Ovary (tissue), 9 donors: Measurements from ENCODE around the gene FXYD4. TPM values are rescaled to one million over a fixed set of nuclear protein-coding genes. Genes with fewer than 3 reads are reported as not detected.

Experiments
- DNase-seq, 5 donors: peaks; one replicate each; pipeline ENCODE4 v3.0.0-alpha.2; 2019 to 2020
- H3K27ac ChIP-seq, 2 donors: fragments of 200-600 bp; one replicate each; pipeline versions ENCODE4 v1.5.1 to v1.8.0; 2019 to 2022
- H3K27me3 ChIP-seq: fragments of 200-600 bp; one replicate; pipeline ENCODE4 v1.8.0; 2022
- H3K36me3 ChIP-seq: fragments of 200-600 bp; sonication (generic); one replicate; pipeline ENCODE4 v1.5.1; 2019
- H3K4me1 ChIP-seq: one replicate; pipeline ENCODE4 v1.8.1; 2013; ENCODE audit warnings: mild to moderate bottlenecking, moderate library complexity; ENCODE audit not compliant: insufficient read depth
- H3K4me3 ChIP-seq: fragments of 200-600 bp; sonication (generic); one replicate; pipeline ENCODE4 v1.5.1; 2017
- H3K9me3 ChIP-seq, 2 donors: fragments of 200-600 bp in 1 of 2; sonication (generic) in 1 of 2; one replicate each; pipeline versions ENCODE4 v1.5.1 to v1.8.1; 2013 to 2019; ENCODE audit warnings: mild to moderate bottlenecking in 1 of 2, moderate library complexity in 1 of 2
- EP300 ChIP-seq: sonication (generic); formaldehyde crosslinking; IDR thresholded peaks from one replicate; pipeline ENCODE4 v1.6.1; 2017; ENCODE audit warnings: antibody characterized with exemption
- POLR2A ChIP-seq: fragments of 450-650 bp; IDR thresholded peaks from one replicate; pipeline ENCODE4 v1.6.1; 2017; ENCODE audit warnings: antibody characterized with exemption, mild to moderate bottlenecking, moderate library complexity
- WGBS, 3 donors: extraction: QIAGEN DNeasy Blood & Tissue Kit in 1 of 3; methylation state at CpG; one replicate each; pipeline versions ENCODE4 v1.1.5 to v1.1.7; 2013 to 2017; 5-methylcytosine and 5-hydroxymethylcytosine counted together
- intact Hi-C, 4 donors: fragments of 100-400 bp; cut with DNase I; formaldehyde crosslinking; loops; one replicate each; pipeline versions ENCODE4 v1.11.0 to v1.15.1; 2022 to 2023
- polyA plus RNA-seq, 2 donors: library from polyadenylated mRNA; stranded (reverse); fragments of 200-250 nt in 1 of 2; fragments of 350-450 nt in 1 of 2; fragmentation: Illumina TruSeq in 1 of 2; extraction: RNeasy Lipid Tissue Mini Kit (QIAGEN cat#74804) in 1 of 2; gene quantifications; one replicate each; pipeline ENCODE4 v1.2.3, GENCODE V29; 2013 to 2014
- total RNA-seq, 7 donors: library from RNA; depleted of rRNA in 2 of 7; stranded (reverse); fragments of >200 nt in 2 of 7; fragmentation: NEBNext Ultra II Directional in 3 of 7; extraction: Animal tissue kit (Norgen Biotek cat#: 25700) in 3 of 7; gene quantifications; one replicate each; pipeline versions ENCODE4 v1.1.0 to v1.2.4, GENCODE V29; 2016 to 2023
- TF ChIP-seq, protein P1 (sequence below), 3 donors: fragments of 450-650 bp in 2 of 3; fragments of 200-600 bp in 1 of 3; IDR thresholded peaks; one replicate each; pipeline versions ENCODE4 v1.5.1 to v1.8.0; 2016 to 2022; ENCODE audit warnings: antibody characterized with exemption in 3 of 3, mild to moderate bottlenecking in 1 of 3
- donor health status: DM: no; HTN: no; CAD: no; lungs with moderate emphysema.
- donor health status: DM: no; HTN: no; CAD: no.
- donor health status: Bipolar disorder and iron deficiency.
- donor health status: DM: yes; HTN: yes; CAD: no.
- donor health status: DM: no; HTN: no; CAD: no.
- donor health status: DM: yes; HTN: yes; CAD: no.

FXYD4 gene
- total and polyA plus RNA-seq, 9 donors, result not detected

DNA sequence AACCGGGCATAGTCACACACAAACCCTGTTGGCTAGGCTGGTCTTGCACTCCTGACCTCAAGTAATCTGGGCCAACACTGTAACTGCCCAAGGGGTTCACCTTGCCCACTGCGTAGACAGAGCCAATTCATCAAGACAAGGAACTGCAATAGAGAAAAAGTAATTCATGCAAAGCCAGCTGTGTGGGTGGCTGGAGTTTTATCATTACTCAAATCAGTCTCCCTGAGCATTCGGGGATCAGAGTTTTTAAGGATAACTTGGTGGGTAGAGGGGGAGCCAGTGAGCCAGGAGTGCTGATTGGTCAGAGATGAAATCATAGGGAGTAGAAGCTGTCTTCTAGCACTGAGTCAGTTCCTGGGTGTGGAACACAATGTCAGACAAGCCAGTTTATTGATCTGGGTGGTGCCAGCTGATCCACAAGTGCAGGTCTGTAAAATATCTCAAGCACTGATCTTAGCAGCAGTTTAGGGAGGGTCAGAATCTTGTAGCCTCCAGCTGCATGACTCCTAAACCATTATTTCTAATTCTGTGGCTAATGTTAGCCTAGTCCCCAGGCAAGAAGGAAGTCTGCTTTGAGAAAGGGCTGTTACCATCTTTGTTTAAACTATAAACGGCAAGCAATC, 15.6 kb upstream of the FXYD4 start:
- DNase-seq, result no peak
- H3K27ac ChIP-seq, result no peak overlapping the region
- intact Hi-C loops, result no loop called here
- H3K9me3 ChIP-seq, result no peaks in the 10 kb centered on the region
- WGBS, 3 donors, result 59 to 67% (median 63%) methylated on average over 4 of the region's 4 CpGs
- H3K4me3 ChIP-seq, result no peak overlapping the region
- TF ChIP-seq POLR2A, result no peak
- TF ChIP-seq, protein P1, sequence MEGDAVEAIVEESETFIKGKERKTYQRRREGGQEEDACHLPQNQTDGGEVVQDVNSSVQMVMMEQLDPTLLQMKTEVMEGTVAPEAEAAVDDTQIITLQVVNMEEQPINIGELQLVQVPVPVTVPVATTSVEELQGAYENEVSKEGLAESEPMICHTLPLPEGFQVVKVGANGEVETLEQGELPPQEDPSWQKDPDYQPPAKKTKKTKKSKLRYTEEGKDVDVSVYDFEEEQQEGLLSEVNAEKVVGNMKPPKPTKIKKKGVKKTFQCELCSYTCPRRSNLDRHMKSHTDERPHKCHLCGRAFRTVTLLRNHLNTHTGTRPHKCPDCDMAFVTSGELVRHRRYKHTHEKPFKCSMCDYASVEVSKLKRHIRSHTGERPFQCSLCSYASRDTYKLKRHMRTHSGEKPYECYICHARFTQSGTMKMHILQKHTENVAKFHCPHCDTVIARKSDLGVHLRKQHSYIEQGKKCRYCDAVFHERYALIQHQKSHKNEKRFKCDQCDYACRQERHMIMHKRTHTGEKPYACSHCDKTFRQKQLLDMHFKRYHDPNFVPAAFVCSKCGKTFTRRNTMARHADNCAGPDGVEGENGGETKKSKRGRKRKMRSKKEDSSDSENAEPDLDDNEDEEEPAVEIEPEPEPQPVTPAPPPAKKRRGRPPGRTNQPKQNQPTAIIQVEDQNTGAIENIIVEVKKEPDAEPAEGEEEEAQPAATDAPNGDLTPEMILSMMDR (IDR thresholded peaks at IDR 0.05), result no peak
- TF ChIP-seq EP300, result no peak
- H3K27me3 ChIP-seq, result no peaks in the 10 kb centered on the region
- no peaks in the 10 kb centered on the region for H3K4me1 ChIP-seq
- H3K36me3 ChIP-seq, result no peaks in the 10 kb centered on the region

DNA sequence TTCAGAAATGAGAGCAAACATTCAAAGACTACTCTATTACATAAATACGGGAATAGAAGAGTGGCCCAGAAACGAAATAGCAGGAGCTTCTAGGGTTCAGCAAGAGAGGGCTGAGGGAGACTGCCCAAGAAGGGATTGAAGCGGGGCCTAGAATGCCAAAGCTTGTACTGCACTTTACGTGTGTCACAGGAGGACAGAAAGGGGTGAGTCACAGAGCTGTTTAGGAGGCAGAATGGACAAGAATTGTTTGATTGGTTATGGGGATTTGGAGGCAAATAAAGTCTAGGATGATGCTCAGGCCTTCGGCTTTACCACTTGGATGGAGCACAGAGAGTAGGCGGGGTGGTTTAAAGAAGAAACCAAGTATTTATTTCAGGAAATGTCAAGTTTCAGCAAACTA, 11.3 kb upstream of the FXYD4 start:
- DNase-seq, result no peak
- H3K9me3 ChIP-seq, result no peaks in the 10 kb centered on the region
- no peak overlapping the region for H3K27ac ChIP-seq
- H3K27me3 ChIP-seq, result no peaks in the 10 kb centered on the region
- 72 to 77% (median 73%) methylated on average over 6 of the region's 6 CpGs for WGBS, 3 donors
- no peaks in the 10 kb centered on the region for H3K36me3 ChIP-seq
- intact Hi-C loops, result no loop called here
- TF ChIP-seq POLR2A (no peak), EP300 (no peak)
- TF ChIP-seq, protein P1 (IDR thresholded peaks at IDR 0.05), result no peak
- no peak overlapping the region for H3K4me3 ChIP-seq
- H3K4me1 ChIP-seq, result peaks cover 6% of the 10 kb centered on the region

DNA sequence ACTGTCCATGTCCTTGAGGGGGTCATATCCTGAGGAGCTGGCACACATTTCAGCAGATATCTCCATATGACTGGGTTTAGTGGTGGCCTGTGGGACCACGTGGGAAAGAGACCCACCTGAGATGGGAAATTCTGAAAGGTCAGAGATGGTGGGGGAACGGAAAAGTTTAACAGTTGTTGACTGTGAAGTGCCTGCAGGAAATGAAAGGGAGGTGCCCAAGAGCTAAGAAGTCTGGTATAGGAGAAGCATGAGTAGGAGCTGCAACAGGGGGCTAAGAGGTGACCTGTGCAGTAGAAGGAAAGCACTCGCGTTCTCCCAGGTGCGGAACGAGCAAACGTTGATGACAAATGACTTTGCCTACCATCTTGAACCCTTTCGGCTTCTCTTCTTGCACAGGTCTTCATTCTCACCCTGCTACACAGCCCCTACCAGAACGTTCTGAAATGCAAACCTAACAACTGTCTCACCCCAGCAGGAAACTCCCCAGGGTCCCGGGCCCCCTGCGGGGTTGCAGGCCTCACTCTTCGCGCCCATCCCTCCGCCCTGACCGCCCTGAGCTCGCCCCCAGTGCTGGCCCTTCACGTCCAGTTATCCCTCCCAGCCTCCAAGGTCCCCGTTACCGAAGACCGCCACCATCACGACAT, 9.8 kb upstream of the FXYD4 start:
- Histone ChIP-seq H3K9me3 (no peaks in the 10 kb centered on the region), H3K4me1 (peaks cover 6% of the 10 kb centered on the region), H3K36me3 (no peaks in the 10 kb centered on the region), H3K4me3 (peak overlapping the region; percentile 48), H3K27ac (peak overlapping the region in 1 of 2 donors; percentile 17), H3K27me3 (no peaks in the 10 kb centered on the region)
- intact Hi-C loops, result no loop called here
- TF ChIP-seq POLR2A (no peak), EP300 (no peak)
- TF ChIP-seq, protein P1 (IDR thresholded peaks at IDR 0.05), result no peak
- DNase-seq, result no peak
- 17 to 20% (median 20%) methylated on average over 21 of the region's 21 CpGs for WGBS, 3 donors

DNA sequence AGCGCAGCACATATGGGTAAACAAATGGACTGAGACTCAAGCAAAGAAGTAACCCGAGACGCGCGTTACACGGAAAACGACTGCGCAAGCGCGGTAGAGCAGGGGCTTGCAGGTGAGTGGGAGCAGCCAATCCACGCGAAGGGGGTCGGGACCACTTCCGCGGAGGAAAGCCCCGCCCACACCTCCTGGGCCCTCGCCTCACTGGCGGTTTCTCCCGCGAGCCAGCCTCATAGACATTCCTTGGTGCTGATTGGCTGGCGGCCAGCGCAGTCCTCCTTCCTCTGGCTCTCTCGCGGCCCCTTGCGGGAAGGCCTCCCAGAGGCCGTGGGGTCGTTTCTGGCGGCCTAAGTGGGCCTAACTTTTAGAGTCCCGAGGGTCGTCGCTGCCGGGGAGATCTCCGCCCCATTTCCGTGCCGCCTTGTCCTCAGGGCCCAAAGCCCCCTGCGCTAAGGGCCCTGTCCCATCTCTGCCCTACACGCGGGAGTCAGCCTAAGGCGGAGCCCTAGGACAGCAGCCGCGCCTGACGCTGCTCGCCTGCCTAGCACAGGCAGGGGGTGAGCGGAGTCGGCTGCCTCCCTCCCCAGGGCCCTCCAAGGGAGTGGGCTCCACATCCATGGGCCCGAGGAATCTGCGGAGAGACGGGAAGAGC, 9.1 kb upstream of the FXYD4 start:
- H3K36me3 ChIP-seq, result no peaks in the 10 kb centered on the region
- H3K4me1 ChIP-seq, result peaks cover 6% of the 10 kb centered on the region
- peak overlapping the region; percentile 48 for H3K4me3 ChIP-seq
- WGBS, 3 donors, result 4 to 7% (median 6%) methylated on average over 35 to 48 of the region's 48 CpGs
- peak overlapping the region in 1 of 2 donors; percentile 17 for H3K27ac ChIP-seq
- intact Hi-C loops, result no loop called here
- DNase-seq, result peak; percentile 94 to 98 (median 97)
- no peaks in the 10 kb centered on the region for H3K27me3 ChIP-seq
- TF ChIP-seq, protein P1 (IDR thresholded peaks at IDR 0.05), result peak; percentile 12 to 53 (median 36)
- peak; percentile 29 for TF ChIP-seq POLR2A
- TF ChIP-seq EP300, result no peak
- no peaks in the 10 kb centered on the region for H3K9me3 ChIP-seq
